ENCODE results near the gene FAM120B.

The FAM120B gene

DNA sequence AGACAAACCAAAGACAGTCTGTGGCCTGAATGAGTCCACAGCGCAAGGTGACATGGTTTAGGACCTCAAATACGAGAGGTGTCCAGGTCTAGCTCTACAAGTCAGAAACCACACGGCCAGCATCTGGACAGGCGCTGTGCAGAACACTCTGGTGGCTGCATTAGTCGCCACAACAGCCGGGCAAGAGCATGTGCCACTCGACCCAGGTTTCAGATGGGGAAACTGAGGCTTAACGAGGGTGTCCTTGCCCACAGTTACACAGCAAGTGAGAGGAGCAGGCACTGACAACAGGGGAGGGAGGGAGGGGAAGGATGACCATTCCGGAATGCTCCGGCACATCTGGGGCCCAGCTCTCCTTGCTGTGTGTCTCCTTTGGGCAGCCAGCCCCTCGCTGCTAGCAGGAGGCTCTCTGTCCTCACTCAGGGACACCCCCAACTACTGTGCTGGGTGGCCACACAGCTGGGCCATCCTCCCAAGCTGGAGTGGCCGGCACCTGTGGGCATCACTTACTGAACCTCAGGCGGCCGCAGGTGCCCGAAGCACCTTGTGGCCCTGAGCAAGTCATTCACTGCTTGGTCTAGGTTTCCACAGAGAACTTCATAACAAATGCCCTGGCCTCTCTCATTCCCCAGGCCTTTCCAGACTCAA, 22.3 kb upstream of the FAM120B start:
- DNase-seq (ENCODE audit: insufficient read length, low spot score), result no peak
- FAIRE-seq, result no peak
- no peak for TF ChIP-seq POLR2AphosphoS5 (IDR thresholded peaks at IDR 0.05; ENCODE audit: low read depth, low read length)

DNA sequence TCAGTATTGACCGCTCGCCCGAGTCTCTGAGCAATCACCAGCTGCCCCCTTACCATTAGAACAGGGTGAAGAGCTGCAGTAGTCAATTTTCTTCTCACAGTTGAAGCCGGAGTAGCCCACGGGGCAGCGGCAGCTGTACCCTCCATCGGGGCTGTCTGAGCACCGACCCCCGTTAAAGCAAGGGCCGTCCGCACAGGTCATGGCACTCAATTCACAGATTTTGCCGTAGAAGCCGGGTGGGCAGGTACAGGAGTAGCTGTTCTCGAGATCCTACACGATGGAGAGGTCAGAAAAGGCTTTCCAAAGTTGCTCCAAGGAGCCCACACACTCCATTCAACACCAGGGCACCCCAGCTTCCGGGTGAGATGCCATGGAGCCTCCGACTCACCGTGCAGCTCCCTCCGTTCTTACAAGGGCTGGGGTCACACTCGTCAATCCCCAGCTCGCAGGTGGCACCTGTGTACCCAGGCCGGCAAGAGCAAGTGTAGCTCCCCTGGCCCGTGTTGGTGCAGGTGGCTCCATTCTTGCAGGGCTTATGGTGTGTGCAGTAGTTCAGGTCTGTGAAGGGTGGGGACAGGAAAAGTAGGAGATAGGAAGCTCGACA, 21.6 kb upstream of the FAM120B start:
- FAIRE-seq (no peak), DNase-seq (ENCODE audit: insufficient read length, low spot score) (no peak)
- no peak for TF ChIP-seq PAX5 (IDR thresholded peaks at IDR 0.05; ENCODE audit: insufficient read depth, low read length, severe bottlenecking)

DNA sequence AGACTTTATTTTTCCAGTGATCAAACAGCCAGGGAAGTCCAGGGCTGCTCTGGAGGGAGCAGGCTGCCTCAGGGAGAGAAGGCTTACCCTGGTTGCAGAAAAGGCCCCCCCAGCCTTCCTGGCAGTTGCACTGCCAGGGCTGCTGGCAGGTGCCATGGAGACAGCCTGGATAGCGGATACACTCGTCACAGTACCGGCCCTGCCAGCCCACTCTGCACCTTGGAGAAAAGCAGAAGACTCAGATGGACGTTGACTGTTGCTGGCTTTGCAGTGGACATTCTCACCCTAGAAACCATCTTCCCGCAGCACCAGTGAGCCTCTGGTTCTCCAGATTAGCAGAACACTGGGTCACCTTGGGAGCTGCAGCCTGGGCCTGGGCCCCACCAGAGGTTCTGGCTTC, 21.1 kb upstream of the FAM120B start:
- FAIRE-seq, result no peak
- DNase-seq (ENCODE audit: insufficient read length, low spot score), result no peak
- TF ChIP-seq POLR2AphosphoS5 (IDR thresholded peaks at IDR 0.05; ENCODE audit: low read depth, low read length) (no peak), PAX5 (IDR thresholded peaks at IDR 0.05; ENCODE audit: insufficient read depth, low read length, severe bottlenecking) (no peak), POU2F2 (IDR thresholded peaks at IDR 0.05; ENCODE audit: low read depth, low read length) (no peak), SPI1 (IDR thresholded peaks at IDR 0.05; ENCODE audit: low read depth, low read length) (no peak), POLR2A (IDR thresholded peaks at IDR 0.05; ENCODE audit: low read depth, low read length) (no peak), TAF1 (IDR thresholded peaks at IDR 0.05; ENCODE audit: low read depth, low read length) (no peak)

DNA sequence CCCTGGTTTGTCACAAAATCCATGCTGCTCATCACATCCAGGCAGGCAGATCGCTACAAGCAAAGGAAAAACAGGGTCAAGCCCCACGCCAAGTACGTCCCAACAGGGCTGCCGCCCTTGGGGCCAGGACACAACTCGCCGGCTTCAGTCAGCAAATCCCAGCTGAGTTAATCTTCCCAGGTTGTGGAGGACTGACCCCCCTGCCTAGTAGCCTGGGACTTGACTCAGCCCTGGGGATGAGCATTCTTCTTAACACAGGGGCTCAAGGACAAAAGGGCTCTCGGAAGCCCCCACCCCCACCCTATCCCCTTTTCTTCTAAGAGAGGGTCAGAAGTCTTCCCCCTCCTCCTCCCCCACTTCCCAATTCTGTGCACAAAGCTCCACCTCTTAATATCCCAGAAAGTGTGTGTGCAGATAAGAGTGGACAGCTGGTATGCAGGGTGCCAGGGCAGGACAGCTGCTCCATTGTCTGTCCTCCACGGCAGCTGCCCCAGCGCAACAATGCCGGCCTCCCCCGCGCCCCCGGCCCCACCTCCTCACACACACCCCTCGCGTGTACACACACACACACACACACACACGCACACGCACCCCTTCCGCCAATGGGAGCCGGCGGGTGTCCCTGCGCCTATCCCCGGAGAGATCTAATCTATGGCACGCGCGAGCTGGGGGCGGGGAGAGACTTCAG, 20.2 kb upstream of the FAM120B start:
- DNase-seq (ENCODE audit: insufficient read length, low spot score) (no peak), FAIRE-seq (no peak)
- TF ChIP-seq SPI1 (IDR thresholded peaks at IDR 0.05; ENCODE audit: low read depth, low read length) (no peak), POU2F2 (IDR thresholded peaks at IDR 0.05; ENCODE audit: low read depth, low read length) (no peak), TAF1 (IDR thresholded peaks at IDR 0.05; ENCODE audit: low read depth, low read length) (no peak), PAX5 (IDR thresholded peaks at IDR 0.05; ENCODE audit: insufficient read depth, low read length, severe bottlenecking) (no peak), POLR2AphosphoS5 (IDR thresholded peaks at IDR 0.05; ENCODE audit: low read depth, low read length) (no peak), POLR2A (IDR thresholded peaks at IDR 0.05; ENCODE audit: low read depth, low read length) (no peak)

DNA sequence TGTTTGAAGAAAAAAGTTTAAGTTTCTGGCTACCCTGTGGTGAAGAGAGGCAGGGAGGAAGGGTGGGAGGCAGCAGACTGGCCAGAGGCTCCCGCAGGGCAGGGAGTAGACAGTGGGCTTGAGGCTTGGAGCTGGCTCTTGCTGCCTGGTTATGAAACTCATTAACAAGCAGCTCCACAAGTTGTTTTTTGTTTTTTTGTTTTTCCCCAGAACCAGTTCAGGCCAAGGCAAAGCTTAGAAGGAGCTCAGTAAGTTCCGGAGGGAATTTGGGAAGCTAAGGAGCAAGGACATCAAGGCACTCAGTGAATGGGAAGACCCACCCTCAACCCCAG, 19.7 kb upstream of the FAM120B start:
- DNase-seq (ENCODE audit: insufficient read length, low spot score), result no peak
- FAIRE-seq, result no peak
- TF ChIP-seq SPI1 (IDR thresholded peaks at IDR 0.05; ENCODE audit: low read depth, low read length) (no peak), PAX5 (IDR thresholded peaks at IDR 0.05; ENCODE audit: insufficient read depth, low read length, severe bottlenecking) (no peak), TAF1 (IDR thresholded peaks at IDR 0.05; ENCODE audit: low read depth, low read length) (no peak), POU2F2 (IDR thresholded peaks at IDR 0.05; ENCODE audit: low read depth, low read length) (no peak), POLR2AphosphoS5 (IDR thresholded peaks at IDR 0.05; ENCODE audit: low read depth, low read length) (no peak), POLR2A (IDR thresholded peaks at IDR 0.05; ENCODE audit: low read depth, low read length) (no peak)

DNA sequence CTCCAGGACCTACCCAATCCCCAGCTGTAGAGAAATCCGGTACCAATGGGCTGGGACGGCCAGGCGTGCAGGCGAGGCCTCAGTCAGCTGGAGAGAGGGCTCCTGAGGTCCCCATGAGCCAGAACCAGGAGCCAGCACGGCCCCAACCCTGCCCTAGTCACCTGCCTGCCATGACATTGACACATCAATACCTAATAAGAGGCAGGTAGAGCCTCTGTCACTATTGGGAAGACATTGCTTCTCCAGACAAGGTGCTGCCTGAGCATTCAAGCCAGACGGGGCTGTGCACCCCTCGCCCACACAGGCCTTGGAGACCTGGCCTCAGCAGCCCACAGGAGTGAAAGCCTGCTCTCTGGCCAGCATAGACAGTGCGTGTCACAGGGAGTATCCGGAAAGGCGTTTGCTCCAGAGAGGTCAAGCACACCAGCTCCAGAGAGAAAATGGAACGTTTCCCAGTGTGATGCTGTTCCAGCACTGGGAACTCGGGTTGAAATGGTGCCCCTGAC, 19.1 kb upstream of the FAM120B start:
- no peak for TF ChIP-seq PAX5 (IDR thresholded peaks at IDR 0.05; ENCODE audit: insufficient read depth, low read length, severe bottlenecking)
- no peak for TF ChIP-seq POU2F2 (IDR thresholded peaks at IDR 0.05; ENCODE audit: low read depth, low read length)
- DNase-seq (ENCODE audit: insufficient read length, low spot score), result no peak
- no peak for FAIRE-seq

DNA sequence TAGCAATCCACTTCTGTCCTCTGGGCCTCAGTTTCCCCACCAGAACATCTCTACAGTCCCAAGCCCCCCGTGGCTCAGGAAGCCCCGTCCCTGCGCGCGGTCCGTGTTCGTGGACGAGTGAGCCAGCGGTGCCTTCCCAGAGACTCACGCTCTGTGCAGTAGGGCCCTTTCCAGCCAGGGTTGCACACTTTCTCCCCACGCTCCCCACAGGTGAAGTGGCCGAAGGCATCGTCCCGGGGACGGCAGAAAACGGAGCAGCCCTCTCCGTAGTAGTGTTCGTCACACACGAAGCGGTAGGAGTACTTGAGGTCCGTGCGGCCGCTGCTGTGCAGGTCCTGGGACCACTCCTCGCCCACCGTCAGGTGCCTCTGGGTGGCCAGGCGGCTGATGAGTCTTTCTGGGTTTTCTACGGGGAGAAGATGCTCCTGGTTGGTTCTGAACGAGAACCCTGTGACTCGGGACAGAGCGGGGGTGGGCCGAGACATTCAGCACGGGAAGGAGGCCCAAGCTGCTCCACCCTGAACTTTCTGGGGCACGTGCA, 18.4 kb upstream of the FAM120B start:
- DNase-seq (ENCODE audit: insufficient read length, low spot score) (no peak), FAIRE-seq (no peak)
- TF ChIP-seq TAF1 (IDR thresholded peaks at IDR 0.05; ENCODE audit: low read depth, low read length) (no peak), POU2F2 (IDR thresholded peaks at IDR 0.05; ENCODE audit: low read depth, low read length) (no peak), SPI1 (IDR thresholded peaks at IDR 0.05; ENCODE audit: low read depth, low read length) (no peak), POLR2AphosphoS5 (IDR thresholded peaks at IDR 0.05; ENCODE audit: low read depth, low read length) (no peak), PAX5 (IDR thresholded peaks at IDR 0.05; ENCODE audit: insufficient read depth, low read length, severe bottlenecking) (no peak), POLR2A (IDR thresholded peaks at IDR 0.05; ENCODE audit: low read depth, low read length) (no peak)

DNA sequence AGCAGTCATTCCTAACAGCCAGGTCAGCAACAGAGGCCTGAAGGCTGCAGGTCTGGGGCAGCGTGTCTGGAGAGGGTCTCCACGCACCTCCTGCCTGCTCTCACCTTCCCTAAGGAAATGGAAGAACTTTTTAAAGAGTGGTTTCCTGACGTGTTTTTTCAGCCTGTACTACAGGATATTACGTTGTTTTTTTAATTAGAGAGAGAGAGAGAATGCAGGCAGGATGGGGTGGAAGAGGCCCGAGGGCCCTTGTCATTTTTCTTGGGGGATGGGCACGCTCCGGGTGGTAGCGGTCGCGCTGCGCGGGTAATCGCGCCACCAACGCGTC, 17.7 kb upstream of the FAM120B start:
- FAIRE-seq (no peak), DNase-seq (ENCODE audit: insufficient read length, low spot score) (no peak)
- TF ChIP-seq POLR2A (IDR thresholded peaks at IDR 0.05; ENCODE audit: low read depth, low read length), result no peak
- TF ChIP-seq PAX5 (IDR thresholded peaks at IDR 0.05; ENCODE audit: insufficient read depth, low read length, severe bottlenecking), result no peak
- no peak for TF ChIP-seq POU2F2 (IDR thresholded peaks at IDR 0.05; ENCODE audit: low read depth, low read length)
- no peak for TF ChIP-seq SPI1 (IDR thresholded peaks at IDR 0.05; ENCODE audit: low read depth, low read length)
- no peak for TF ChIP-seq POLR2AphosphoS5 (IDR thresholded peaks at IDR 0.05; ENCODE audit: low read depth, low read length)
- TF ChIP-seq TAF1 (IDR thresholded peaks at IDR 0.05; ENCODE audit: low read depth, low read length), result no peak

DNA sequence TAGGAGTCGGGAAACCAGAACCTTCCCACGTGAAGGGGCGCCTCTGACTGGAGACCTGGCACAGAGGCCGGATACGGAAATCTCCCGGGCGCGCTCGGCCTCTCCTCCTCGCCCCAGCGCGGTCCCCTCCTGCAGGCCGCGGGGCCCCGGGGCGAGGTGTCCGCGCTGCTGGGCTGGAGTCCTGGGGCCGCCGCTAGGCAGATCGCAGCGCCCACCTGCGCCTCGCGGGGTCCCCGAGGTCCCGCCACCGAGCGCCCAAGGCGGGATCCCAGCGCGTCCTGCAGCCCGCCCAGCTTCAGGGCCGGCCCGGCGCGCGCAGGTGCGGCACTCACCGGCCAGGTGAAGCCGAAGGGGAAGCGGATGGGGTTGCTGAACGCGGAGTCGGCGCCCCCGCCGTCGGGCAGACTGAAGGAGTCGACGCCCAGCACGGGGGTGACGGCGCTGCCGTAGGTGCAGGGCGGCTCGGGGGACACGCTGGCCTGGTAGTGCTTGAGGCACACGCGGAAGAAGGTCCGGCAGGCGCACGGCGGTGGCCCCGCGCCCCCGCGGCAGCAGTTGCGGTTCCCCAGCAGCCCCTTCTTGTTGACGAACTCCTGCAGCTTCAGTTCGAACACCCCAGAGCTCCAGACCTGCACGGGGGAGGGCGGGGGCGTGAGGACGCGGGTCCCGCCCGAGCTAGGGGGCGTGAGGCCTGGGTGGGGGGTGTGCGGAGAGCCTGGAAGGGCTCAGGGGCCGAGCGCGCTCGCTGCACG, 17.2 kb upstream of the FAM120B start:
- FAIRE-seq (peak; percentile 23), DNase-seq (ENCODE audit: insufficient read length, low spot score) (no peak)

More for the DNA sequence above, 17.2 kb upstream of the FAM120B start:
- TF ChIP-seq POLR2A (IDR thresholded peaks at IDR 0.05; ENCODE audit: low read depth, low read length) (no peak), SPI1 (IDR thresholded peaks at IDR 0.05; ENCODE audit: low read depth, low read length) (no peak), PAX5 (IDR thresholded peaks at IDR 0.05; ENCODE audit: insufficient read depth, low read length, severe bottlenecking) (no peak), POLR2AphosphoS5 (IDR thresholded peaks at IDR 0.05; ENCODE audit: low read depth, low read length) (no peak), POU2F2 (IDR thresholded peaks at IDR 0.05; ENCODE audit: low read depth, low read length) (no peak), TAF1 (IDR thresholded peaks at IDR 0.05; ENCODE audit: low read depth, low read length) (no peak)
